22Rv1 (cell line): ENCODE data around the gene WNK1.

ENCODE experiments used
- CTCF ChIP-seq: fragments of 450-650 bp; IDR thresholded peaks from 2 replicates; pipeline ENCODE4 v1.5.1; 2017; ENCODE audit warnings: mild to moderate bottlenecking
- ZFX ChIP-seq: fragments of 450-650 bp; IDR thresholded peaks from 2 replicates; pipeline ENCODE4 v1.6.1; 2017; ENCODE audit warnings: antibody characterized with exemption, borderline replicate concordance

GRCh38 chr12:753611-754472 lies 1.5 kb downstream of the WNK1 start:
- TF ChIP-seq CTCF, result no peak
- no peak for TF ChIP-seq ZFX
